ENCODE measurements around the gene BATF. TPM values are rescaled to one million over a fixed set of nuclear protein-coding genes. Genes with fewer than 3 reads are reported as not detected.

The BATF gene
- total RNA-seq, 1 experiment from 2014 or later, result 55.7 TPM

- Histone ChIP-seq H3K4me3 (peak overlapping the region; percentile 67; the same call in 1 of the 2 replicates), H3K9me2 (ENCODE audit: insufficient read depth) (no peaks in the 10 kb centered on the region), H3K36me3 (ENCODE audit: low read depth) (no peaks in the 10 kb centered on the region), H3K4me2 (peak overlapping the region; percentile 91), H3K27ac (no peak overlapping the region), H3K27me3 (ENCODE audit: insufficient read depth, low read depth) (no peaks in the 10 kb centered on the region), H3K9me3 (ENCODE audit: insufficient read depth, low read depth) (no peaks in the 10 kb centered on the region), H3K4me1 (replicated peaks; ENCODE audit: insufficient read depth) (peaks cover 30% of the 10 kb centered on the region), H2AFZ (no peak overlapping the region), H3K79me2 (ENCODE audit: low read depth) (no peaks in the 10 kb centered on the region), H4K20me1 (ENCODE audit: insufficient read depth) (no peaks in the 10 kb centered on the region), H3F3A (ENCODE audit: insufficient read depth, low read depth) (peaks cover 18% of the 10 kb centered on the region; the same call in 1 of the 2 replicates)
- no peak for DNase-seq
- ChIA-PET POLR2A (ENCODE audit: unreplicated experiment) (interaction anchor here (0.6 kb wide), 1 partner anchor 1209 kb away, joined by 3 read pairs; no protein-coding TSS in a partner anchor), CTCF (interaction anchor here (4.8 kb wide), 1 partner anchor 402 kb away, joined by 82 read pairs; the partner anchor contains the start of gene TGFB3)
- intact Hi-C loops (cut with micrococcal nuclease; ENCODE audit: unreplicated experiment), result loop anchor here (2.0 to 10.0 kb wide), 6 partner anchors 327 to 1067 kb away; partner anchors contain the start of genes GPATCH2L and NEK9
- no TSS peak for BruUV-seq (replicated peaks)
- TF ChIP-seq CTCF (conservative IDR thresholded peaks at IDR 0.05), result no peak
- no peak for TF ChIP-seq EZH2 (IDR thresholded peaks at IDR 0.05; ENCODE audit: low read depth)
Measured at GRCh38 chr14:75579882-75580281, 57.6 kb downstream of the BATF start.

GRCh38 chr14:75587388-75587787, 65.1 kb downstream of the BATF start:
- no peak for TF ChIP-seq CTCF (conservative IDR thresholded peaks at IDR 0.05)
- no peak for TF ChIP-seq EZH2 (IDR thresholded peaks at IDR 0.05; ENCODE audit: low read depth)
- Histone ChIP-seq H3K4me3 (no peak overlapping the region), H2AFZ (no peak overlapping the region), H3K36me3 (ENCODE audit: low read depth) (no peaks in the 10 kb centered on the region), H3K9me3 (ENCODE audit: insufficient read depth, low read depth) (peaks cover 5% of the 10 kb centered on the region), H3K27ac (no peak overlapping the region), H4K20me1 (ENCODE audit: insufficient read depth) (no peaks in the 10 kb centered on the region), H3K9me2 (ENCODE audit: insufficient read depth) (no peaks in the 10 kb centered on the region), H3K79me2 (ENCODE audit: low read depth) (no peaks in the 10 kb centered on the region), H3F3A (ENCODE audit: insufficient read depth, low read depth) (no peaks in the 10 kb centered on the region), H3K27me3 (ENCODE audit: insufficient read depth, low read depth) (no peaks in the 10 kb centered on the region), H3K4me2 (no peak overlapping the region), H3K4me1 (replicated peaks; ENCODE audit: insufficient read depth) (0 out of 2 replicates have a peak, but pooled peaks cover 3% of the 10 kb centered on the region)
- ChIA-PET POLR2A (ENCODE audit: unreplicated experiment) (no interaction called here), CTCF (no interaction called here)
- DNase-seq, result no peak
- intact Hi-C loops (cut with micrococcal nuclease; ENCODE audit: unreplicated experiment), result no loop called here
- BruUV-seq (replicated peaks), result no TSS peak

- no peaks in the 10 kb centered on the region for H3K4me1 ChIP-seq (replicated peaks; ENCODE audit: insufficient read depth)
- H3K4me3 ChIP-seq, result no peak overlapping the region
- ChIA-PET CTCF (no interaction called here), POLR2A (ENCODE audit: unreplicated experiment) (no interaction called here)
- H3K79me2 ChIP-seq (ENCODE audit: low read depth), result no peaks in the 10 kb centered on the region
- no peak overlapping the region for H3K4me2 ChIP-seq
- H3K27ac ChIP-seq, result no peak overlapping the region
- H2AFZ ChIP-seq, result no peak overlapping the region
- H3K36me3 ChIP-seq (ENCODE audit: low read depth), result no peaks in the 10 kb centered on the region
- no TSS peak for BruUV-seq (replicated peaks)
- intact Hi-C loops (cut with micrococcal nuclease; ENCODE audit: unreplicated experiment), result no loop called here
- no peaks in the 10 kb centered on the region for H3F3A ChIP-seq (ENCODE audit: insufficient read depth, low read depth)
- H3K27me3 ChIP-seq (ENCODE audit: insufficient read depth, low read depth), result no peaks in the 10 kb centered on the region
- H4K20me1 ChIP-seq (ENCODE audit: insufficient read depth), result no peaks in the 10 kb centered on the region
- peaks cover 11% of the 10 kb centered on the region for H3K9me3 ChIP-seq (ENCODE audit: insufficient read depth, low read depth)
- H3K9me2 ChIP-seq (ENCODE audit: insufficient read depth), result no peaks in the 10 kb centered on the region
- no peak for DNase-seq
- TF ChIP-seq CTCF (conservative IDR thresholded peaks at IDR 0.05) (no peak), EZH2 (IDR thresholded peaks at IDR 0.05; ENCODE audit: low read depth) (no peak)
Measured at GRCh38 chr14:75589931-75590330, 67.7 kb downstream of the BATF start.
